HG03520 (cell line): ENCODE data around the gene SAMD4A.
A peak's percentile ranks its signal among the peaks of the same experiment; 100 is the strongest.
"Not testable (repeated sequence)": the region's sequence is repeated elsewhere in the genome, so short reads cannot be mapped to it uniquely, and the experiment has no call there.

Source experiments
- ATAC-seq: cut with Tn5 transposase; IDR thresholded peaks from one replicate; pipeline ENCODE4 v1.9.1; 2021; ENCODE audit warnings: mild to moderate bottlenecking, moderate library complexity; ENCODE audit not compliant: unreplicated experiment

The SAMD4A gene

DNA sequence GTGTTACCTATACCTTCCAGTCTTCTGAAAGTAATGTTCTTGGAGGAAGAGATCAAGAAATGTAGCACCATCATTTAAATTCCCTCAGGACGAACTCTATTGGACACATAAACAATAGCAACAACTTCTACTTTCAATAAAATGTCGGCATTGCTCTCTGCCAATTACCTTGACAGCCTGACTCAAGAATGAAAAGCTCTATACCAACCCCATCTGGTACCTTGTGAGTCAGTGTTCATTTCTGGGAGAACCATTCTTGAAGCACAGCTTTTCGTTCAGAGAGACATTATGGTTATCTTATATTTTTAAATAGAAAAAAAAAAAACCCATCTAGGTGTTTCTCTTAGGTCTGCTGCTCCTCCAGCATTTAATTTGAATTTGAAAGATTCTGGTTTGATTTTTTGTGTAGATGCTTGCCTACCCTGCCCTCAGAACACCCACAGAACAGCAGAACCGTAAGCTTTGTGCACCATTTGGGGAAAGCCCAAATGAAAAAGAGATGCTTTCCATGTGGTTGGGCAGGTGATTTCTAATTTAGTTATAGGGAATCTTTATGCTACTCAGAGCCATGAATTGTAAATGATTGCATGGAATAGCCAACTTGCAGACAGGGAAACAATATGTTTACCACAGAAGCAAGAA is 156.0 kb downstream of the SAMD4A start:
- ATAC-seq = peak; percentile 56

DNA sequence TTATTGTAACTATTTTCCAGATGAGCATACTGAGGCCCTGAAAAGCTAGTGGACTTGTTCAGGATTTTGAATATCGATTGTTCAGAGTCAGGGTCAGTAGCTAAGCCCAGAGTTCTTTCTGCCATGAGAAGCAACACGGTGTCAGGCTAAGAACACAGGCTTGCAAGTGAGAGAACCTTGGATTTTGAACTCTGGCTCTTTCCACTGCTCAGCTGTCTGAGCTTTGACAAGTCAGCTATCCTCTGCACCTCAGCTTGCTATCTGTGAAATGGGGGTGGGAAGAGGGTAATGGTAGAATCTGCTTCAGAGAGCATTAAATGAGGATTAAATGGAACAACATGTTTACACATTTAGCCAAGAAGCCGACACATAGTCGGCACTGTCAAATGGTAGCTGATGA is 157.2 kb downstream of the SAMD4A start:
- ATAC-seq = no peak

DNA sequence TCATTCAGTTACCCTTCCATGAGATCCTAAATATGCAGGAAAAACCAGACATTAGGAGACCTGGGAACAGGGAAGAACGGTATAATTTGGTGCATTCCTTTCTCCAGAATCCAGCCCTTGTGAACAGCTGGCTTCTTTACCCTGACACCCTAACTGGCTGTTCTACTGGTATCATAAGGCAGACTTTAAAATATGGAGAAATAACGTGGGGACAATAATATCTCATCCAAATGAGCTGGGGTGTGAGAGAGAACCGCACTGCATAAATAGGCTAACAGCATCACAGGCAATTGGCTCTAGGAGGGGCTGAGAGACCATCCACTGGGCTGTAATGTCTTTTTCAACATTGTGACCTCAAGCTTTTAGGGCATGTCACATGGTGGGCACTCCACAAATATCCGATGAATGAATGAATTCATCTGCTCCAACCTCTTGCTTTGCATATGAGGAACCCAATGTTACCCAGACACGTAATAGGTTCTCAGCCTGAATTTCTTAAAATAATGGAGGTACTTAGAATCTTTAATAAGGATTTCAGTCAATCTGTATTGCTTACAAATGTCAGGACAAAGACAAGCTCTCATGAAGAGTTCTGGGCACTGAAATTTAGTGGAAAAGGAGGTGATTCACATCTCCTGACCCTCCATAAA is 157.9 kb downstream of the SAMD4A start:
- ATAC-seq = no peak

DNA sequence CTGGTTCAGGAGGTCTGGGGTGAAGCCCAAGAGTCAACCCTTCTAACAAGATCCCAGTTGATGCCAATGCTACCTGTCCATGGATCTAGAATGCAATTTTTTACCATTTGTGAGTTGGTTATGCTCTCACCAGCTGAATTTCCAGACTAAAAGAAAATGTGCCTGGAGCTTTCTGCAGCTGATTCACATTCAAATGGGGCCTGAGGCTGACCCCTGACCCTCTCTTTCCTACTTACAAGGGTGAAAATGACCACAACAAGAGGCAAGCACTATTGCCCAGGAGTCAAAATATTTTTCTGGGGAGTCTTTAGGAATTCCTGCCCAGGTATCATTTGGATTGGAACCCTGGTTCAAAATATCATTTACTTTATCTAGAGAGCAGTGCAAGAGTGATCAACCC is 159.1 kb downstream of the SAMD4A start:
- ATAC-seq = no peak

DNA sequence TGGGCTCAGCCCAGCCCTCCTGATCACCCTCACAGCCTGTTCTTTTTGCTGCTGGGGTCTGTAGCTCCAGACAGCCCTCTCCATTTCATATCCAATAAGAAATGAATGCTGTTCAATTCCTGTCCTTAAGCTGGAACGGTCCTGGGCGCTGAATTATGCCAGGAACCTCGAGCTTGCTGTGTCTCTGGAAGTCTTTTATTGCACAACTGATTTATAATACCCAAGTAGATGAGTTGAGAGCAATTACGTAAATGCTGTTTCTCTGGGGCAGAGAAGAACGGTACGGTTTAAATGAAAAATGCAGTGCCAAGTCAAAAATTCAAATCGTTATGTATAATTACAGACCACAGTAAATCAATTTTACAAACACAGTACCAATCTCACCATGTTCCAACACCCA is 161.0 kb downstream of the SAMD4A start:
- ATAC-seq = no peak

DNA sequence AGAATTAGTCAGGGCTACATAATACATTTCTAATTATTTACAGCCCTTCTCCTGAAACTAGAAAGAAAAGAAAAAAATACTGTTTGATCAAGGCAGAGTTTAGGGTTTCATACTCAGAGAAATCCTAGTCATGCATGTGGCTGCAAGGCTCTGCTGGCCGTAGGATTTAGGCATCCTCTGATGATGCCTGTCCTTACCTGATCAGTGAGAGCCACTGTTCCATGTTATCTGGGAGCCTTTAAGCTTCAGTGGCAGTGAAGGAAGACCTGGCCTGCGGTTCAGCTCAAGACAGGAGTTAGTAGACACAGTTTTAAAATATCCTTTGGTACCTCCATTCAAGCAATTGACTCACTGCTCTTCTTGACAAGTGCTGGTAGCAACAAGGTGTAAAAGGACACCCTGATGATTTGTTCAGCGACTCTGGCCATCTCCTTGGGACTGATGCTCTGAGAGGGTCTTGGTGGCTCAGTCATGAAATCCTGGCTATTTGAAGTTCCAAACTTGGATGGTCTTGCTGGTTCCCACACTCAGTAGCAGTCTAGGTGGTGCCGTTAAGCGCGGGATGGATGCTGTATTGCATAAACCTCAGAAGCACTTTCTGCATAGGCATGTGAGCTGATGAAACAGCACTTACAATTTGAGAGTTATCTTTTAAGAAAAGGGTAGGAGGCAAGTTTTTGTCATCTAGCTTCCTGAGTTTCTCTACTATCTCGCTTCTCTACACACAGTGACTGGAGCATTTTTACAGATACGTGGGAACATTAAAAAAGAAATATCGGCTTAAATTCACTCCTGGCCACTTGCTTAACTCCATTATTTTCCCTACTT is 162.0 kb downstream of the SAMD4A start:
- ATAC-seq = no peak

DNA sequence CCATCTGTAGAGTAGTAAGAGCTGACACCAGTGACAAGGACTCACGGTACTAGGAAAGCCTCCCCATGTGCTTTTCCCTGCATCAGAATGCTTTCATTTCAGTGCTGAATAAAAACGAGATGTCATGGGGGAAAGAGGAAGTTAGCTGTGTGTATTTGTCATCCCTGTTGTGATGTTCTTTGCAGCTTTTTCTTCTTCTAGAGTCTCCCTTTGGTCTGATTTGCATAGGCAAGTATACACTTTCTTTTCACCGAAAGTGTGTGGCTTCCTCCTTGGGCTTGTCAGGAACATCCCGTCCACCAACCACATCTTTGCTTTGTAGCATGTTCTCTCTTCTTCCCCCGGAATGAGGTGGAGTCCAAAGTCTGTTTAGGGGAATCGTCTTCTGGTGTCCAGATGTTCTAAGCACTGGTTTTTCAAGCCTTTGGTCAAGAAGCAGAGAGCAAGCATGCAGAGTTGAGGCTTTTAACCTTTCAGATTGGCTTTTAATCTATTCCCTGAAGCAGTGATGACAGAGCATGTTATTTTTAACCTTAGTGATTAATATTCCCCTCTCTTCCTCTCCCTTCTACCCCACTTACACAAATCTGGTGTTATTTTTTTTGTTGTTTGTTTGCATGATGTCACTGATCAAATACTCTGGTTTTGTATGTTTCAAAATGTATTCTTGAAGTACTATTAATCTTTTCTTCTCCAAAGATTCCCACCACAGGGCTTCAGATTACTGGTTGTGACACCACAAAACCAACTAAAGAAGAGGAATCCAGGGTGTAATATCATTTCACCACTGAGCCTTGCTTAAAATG is 163.4 kb downstream of the SAMD4A start:
- ATAC-seq = peak; percentile 96

DNA sequence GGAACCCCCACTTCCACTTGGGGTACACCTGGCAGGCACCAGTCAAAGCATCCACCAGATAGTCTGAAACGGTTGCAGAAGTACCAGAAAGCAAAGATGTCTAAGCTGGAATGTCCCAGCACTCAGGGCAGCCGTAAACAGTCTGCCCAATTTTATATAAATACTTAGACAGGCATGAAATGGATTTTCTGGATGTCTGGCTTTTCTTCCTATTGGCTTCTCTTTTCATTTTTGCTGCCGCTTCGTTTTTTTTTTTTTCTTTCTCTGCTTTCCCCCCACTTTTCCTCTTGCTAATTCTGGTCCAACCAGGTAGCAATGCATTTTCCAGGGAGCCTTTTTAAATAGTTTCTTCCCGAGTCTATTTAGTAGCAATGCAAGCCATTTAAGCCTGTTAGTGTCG is 168.0 kb downstream of the SAMD4A start:
- no peak for ATAC-seq

DNA sequence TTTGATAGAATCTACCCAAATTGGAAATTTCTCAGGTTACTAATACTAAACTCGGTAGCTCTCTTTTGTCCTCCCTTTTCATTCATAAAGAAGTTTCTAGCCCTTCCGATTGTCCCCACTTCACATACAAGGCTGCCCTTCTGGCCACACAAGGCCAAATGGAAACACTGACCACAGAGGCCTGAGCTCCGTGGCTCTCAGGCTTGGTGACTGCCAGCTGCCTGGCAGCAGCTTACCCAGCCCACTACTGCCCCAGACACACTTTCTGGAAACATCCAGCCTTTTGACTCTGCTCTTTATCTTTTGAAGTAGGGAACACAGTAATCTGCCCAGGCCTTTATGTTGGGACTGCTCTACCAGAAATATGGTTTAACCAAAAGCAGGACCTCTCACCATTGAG is 168.5 kb downstream of the SAMD4A start:
- ATAC-seq = no peak

DNA sequence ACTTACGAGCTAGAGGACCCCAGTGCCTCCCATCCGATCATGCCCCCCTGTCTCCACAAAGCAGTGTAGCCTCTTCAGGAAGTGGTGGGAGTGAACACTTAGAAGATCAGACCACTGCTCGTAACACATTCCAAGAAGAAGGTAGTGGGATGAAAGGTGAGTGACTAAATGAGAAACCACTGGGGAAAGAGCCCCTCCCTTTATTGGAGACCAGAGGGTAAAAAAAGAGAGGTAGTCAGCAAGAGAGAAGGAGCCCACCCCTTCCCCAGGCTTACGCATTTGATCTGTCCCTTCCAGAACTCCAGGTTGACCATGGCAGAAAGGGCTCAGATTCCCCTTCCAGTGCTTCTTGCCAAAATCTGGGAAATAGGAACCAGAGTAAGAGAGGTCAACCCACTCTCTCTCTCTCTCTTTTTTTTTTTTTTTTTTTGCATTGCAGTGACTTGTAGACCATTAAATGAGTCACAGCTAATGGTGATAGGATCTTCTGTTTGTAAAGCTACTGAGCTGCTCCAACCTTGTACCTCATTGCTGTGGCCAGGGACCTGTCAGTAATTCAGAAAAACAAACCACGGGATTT is 170.3 kb downstream of the SAMD4A start:
- no peak for ATAC-seq

DNA sequence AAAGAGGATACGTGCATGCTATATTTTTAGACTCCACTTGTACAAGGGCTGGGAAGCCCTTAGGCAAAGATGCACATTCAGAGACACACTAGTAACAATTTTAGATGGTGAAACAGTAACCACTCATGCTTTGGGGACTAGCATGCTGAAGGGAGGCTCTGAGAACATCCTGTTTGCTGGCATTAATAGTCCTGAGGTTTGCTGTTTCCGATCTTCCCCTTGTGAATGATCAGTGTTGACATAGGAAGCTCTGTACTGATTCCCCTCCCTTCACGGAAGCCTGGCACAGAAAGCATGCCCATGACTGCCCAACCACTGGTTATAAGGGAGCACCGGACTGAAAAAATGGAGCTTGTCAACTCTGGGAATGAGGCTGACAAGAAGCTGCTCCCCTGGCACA is 171.1 kb downstream of the SAMD4A start:
- ATAC-seq = no peak

DNA sequence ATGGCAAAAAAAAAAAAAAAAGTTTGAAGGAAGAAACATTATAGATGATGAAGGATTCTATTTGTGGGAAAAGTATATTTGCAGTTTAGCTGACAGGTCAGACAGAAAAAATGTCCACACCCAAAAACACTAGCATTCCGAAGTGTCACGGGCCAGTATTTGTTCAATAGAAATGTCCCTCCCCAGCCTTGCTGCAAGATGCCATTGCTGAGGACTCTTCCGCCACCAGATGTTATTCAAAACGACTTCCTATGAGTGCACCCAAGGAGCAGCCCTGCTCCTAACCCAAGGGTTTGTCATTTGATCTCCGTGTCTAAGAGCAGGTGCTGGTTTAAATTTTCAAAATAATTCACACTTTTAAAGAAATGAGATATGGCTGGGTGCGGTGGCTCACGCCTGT is 172.6 kb downstream of the SAMD4A start:
- ATAC-seq = no peak

DNA sequence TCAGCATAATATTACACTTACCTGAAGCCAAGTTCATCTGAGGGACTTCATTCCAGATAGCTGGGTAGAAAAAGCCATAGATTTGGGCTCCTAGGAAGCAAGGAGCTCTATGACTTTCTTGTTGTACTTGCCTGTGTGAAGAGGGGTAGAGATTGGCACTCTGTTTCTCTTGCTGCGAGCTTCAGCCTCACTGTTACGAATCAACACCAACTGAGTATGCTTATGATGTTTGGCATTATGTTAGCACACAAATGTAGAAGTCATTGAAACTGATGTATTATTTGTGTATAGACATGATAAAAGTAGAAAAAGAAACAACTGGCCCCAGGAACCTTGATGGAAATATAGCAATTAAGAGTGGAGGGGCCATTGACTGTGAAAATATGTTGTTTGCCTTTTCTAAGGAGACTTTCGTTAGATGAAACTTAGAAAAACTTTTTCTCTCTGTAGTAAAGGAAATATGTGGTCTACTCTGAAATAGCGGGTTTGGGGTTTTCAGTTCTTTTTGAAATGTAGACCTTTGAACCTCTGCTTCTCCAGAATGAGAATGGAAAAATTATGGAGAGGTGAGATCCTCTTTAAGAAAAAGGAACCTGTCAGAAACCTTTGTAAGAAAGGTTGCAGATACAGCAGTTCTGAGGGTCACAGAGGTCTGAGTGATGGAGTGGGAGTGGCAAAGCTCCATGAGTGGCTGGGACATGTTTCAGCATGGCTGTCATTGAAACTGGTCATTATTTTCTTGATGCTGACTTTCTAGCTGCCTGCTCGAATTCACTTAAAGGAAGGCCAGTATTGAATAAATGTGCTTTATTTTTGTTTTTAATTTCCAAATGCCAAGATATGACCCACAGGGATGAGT is 175.8 kb downstream of the SAMD4A start:
- no peak for ATAC-seq

DNA sequence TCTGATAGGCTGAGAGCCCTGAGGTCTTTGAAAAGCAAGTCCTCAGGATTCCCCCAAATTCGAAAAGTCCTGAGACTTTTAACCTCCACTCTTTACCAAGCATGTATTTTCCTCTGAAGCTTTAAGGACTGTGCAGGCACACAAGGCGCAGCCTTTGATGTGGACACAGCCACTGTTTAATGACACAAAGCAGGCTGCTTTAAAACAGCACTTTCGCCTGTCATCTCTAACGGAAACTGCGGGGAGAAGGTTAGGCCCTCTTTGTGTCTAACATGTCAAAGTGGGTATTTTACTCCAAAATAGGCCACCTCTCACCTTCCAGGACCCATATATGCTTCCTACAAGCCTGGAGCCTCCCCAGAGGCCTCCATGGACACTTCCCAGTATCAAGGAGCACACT is 176.5 kb downstream of the SAMD4A start:
- no peak for ATAC-seq

DNA sequence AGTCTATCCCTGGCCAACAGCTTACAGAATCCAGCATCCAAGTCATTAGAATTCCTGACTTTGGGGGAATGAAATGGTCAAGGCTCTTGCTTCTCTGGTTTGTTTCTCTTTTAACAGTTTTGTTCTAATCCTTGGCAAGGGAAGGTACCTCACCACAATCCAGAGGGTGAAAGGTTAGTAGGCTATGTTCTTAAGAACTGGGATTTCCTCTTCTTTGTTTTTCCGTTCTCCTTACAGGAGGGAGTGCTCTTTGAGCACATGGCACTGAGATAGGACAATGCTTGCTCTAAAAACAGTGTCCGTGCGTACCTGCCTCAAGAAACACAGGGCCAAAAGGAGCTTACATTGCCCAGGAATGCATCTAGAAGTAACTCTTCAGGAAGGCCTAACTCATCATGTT is 179.1 kb downstream of the SAMD4A start:
- no peak for ATAC-seq

DNA sequence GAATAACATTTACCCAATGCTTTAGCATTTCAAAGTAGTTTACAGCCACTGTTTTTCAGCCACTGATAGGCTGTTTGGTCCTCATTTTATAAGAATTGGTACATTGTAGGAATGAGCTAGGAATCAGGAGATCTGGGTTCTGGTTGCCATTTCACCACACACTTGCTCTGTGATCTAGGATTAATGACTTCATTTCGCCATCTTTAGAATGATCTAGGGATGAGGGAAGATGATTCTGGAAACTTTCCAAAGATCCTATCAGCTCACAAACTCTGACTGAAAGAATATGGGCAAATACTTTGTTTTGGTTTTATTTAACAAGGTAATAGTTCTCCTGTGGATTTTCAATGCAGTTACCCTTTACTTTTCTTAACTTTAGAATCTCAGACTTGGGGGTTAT is 180.7 kb downstream of the SAMD4A start:
- no peak for ATAC-seq

DNA sequence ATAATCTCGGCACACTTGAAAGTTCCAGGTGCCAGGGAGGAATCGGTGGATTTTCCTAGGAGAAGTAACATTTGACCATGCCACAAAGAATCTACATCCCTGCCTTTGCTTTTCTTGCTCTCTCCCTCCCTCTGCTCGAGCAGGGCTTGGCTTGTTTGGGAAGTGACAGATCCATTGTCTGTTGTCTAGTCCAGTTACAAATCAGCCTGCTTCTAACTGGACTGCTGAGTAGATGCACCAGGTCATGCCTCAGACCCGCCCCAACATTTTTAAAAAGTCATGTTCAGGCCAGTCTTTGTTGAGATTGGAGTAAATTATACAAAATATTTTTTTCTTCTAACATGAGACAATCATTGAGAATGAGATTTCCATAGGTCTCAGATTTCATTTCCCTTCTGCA is 182.3 kb downstream of the SAMD4A start:
- no peak for ATAC-seq

DNA sequence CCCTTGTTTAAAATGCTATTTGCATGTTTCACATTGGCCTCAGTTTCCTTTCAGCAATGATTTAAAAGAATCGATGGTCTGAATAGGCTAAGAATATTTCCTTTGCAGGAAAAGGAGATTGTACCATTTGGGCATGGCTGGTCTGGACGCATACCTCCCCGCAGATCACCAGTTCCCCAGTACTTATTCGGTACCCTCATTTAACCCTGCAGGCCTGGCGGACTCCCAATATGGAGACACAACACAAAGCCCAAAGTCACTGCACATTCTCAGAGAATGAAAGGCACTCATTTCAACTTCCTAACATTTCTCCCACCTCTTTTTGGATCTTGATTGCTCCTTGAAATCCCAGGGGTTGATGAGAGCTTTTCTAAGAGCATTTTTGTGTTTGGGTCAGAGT is 182.8 kb downstream of the SAMD4A start:
- ATAC-seq = no peak

DNA sequence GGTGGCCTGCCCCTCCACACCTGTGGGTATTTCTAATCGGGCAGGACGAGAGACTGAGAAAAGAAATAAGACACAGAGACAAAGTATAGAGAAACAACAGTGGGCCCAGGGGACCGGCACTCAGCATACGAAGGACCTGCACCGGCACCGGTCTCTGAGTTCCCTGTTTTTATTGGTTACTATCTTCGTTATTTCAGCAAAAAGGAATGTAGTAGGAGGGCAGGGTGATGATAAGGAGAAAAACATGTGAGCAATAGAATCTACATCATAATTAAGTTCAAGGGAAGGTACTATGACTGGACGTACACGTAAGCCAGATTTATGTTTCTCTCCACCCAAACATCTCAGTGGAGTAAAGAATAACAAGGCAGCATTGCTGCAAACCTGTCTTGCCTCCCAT is 185.7 kb downstream of the SAMD4A start:
- ATAC-seq = not testable (repeated sequence)

DNA sequence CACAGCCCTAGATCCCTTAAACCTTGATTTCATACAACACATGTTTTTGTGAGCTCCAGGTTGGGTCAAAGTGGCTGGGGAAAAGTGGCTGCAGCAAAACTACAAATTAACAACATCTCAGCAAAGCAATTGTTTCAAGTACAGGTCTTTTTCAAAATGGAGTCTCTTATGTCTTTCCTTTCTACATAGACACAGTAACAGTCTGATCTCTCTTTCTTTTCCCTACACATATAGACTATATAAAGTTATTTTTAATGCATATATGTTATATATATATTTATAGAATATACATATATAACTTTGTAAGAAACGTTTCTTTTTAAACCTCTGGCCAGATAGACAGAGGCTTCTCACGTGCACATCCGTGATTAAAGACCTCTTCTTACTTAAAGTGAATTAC is 186.5 kb downstream of the SAMD4A start:
- not testable (repeated sequence) for ATAC-seq
